ENCODE measurements around the gene GPR25.

GPR25 gene

DNA sequence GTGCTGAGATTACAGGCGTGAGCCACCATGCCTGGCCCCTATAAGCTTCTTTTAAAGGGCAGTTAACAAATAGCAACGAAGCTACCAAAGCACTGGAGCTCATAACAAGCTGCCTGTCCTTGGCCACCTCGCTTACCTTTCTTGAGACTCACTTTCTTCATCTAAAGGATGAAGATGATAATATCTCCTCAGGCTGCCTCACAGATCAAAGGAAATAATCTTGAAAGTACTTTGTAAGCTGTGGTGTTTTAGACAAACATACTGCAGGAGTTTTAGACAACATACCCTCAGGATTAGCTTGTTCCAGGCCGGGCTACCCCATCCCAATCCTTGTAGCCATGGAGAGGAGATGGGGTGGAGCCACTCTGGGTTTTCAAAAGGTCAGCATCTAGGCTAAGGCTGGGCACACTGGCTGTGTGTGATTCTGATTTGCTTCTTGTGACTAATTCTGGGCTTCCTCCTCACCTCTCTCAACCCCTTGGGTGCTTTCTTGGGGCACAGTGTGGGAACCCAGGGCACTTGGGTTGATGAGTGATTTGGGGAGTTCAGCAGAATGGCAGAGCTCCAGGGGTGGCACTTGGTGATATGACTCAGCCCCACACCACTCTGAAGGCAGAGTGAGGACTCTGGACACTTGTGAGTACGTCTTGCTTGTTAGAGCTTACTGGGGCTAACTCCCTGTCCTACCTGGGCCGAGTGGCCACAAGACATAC lies 5.2 kb downstream of the GPR25 start:
- Histone ChIP-seq H3K4me2 (ENCODE audit: insufficient read depth, low read length, poor library complexity, severe bottlenecking) (no peak overlapping the region), H4K91ac (ENCODE audit: low read depth, low read length, poor library complexity) (no peak overlapping the region), H4K8ac (ENCODE audit: low read depth, low read length) (no peak overlapping the region), H2AFZ (ENCODE audit: low read length) (no peak overlapping the region), H3K36me3 (replicated peaks in 1 of 2; ENCODE audit: control insufficient read depth in 2 of 2, insufficient read depth in 2 of 2, low read length in 2 of 2) (no peaks in the 10 kb centered on the region), H2BK5ac (ENCODE audit: low read length) (no peak overlapping the region), H3K9me3 (replicated peaks in 1 of 2; ENCODE audit: control insufficient read depth in 2 of 2, insufficient read depth in 1 of 2, low read depth in 1 of 2, low read length in 2 of 2) (no peaks in the 10 kb centered on the region), H3K4me1 (ENCODE audit: control insufficient read depth in 2 of 2, insufficient read depth in 1 of 2, low read depth in 1 of 2, low read length in 2 of 2) (peaks cover 5 to 9% of the 10 kb centered on the region in 2 donors), H3K4me3 (ENCODE audit: low read length in 2 of 2) (no peak overlapping the region), H2BK15ac (ENCODE audit: low read length) (no peak overlapping the region), H3K4ac (ENCODE audit: low read length) (no peak overlapping the region), H3K23ac (ENCODE audit: low read depth, low read length, poor library complexity) (no peak overlapping the region), H3K79me1 (ENCODE audit: low read depth, low read length) (no peaks in the 10 kb centered on the region), H3K18ac (ENCODE audit: low read length) (peak overlapping the region; percentile 11), H2BK12ac (ENCODE audit: low read length) (no peak overlapping the region), H3K27ac (replicated peaks; ENCODE audit: low read length) (no peak overlapping the region), H3K14ac (ENCODE audit: low read length) (no peak overlapping the region), H3K27me3 (ENCODE audit: control insufficient read depth in 3 of 3, insufficient read depth in 3 of 3, low read depth in 1 of 3, low read length in 3 of 3) (no peaks in the 10 kb centered on the region), H2BK120ac (ENCODE audit: low read depth, low read length) (no peak overlapping the region), H2AK5ac (ENCODE audit: low read depth, low read length) (no peak overlapping the region), H3K9ac (ENCODE audit: low read depth, low read length, poor library complexity) (no peak overlapping the region)
- WGBS, 2 donors (ENCODE audit: extremely low coverage in 2 of 2, insufficient read length in 2 of 2, insufficient replicate concordance in 1 of 2), result no CpG with 5 or more reads among the region's 6 CpGs
- no peak for DNase-seq (ENCODE audit: low spot score)

GRCh38 chr1:200880212-200880611 lies 7.4 kb downstream of the GPR25 start:
- Histone ChIP-seq H4K8ac (ENCODE audit: low read depth, low read length) (no peak overlapping the region), H3K23ac (ENCODE audit: low read depth, low read length, poor library complexity) (no peak overlapping the region), H3K9me3 (replicated peaks in 1 of 2; ENCODE audit: control insufficient read depth in 2 of 2, insufficient read depth in 1 of 2, low read depth in 1 of 2, low read length in 2 of 2) (no peaks in the 10 kb centered on the region), H4K91ac (ENCODE audit: low read depth, low read length, poor library complexity) (no peak overlapping the region), H3K27me3 (ENCODE audit: control insufficient read depth in 3 of 3, insufficient read depth in 3 of 3, low read depth in 1 of 3, low read length in 3 of 3) (no peaks in the 10 kb centered on the region), H2AFZ (ENCODE audit: low read length) (no peak overlapping the region), H3K4ac (ENCODE audit: low read length) (no peak overlapping the region), H3K18ac (ENCODE audit: low read length) (no peak overlapping the region), H3K4me1 (ENCODE audit: control insufficient read depth in 2 of 2, insufficient read depth in 1 of 2, low read depth in 1 of 2, low read length in 2 of 2) (peaks cover 4 to 9% of the 10 kb centered on the region in 2 donors), H2AK5ac (ENCODE audit: low read depth, low read length) (no peak overlapping the region), H3K14ac (ENCODE audit: low read length) (no peak overlapping the region), H3K27ac (replicated peaks; ENCODE audit: low read length) (no peak overlapping the region), H2BK15ac (ENCODE audit: low read length) (no peak overlapping the region), H3K36me3 (replicated peaks in 1 of 2; ENCODE audit: control insufficient read depth in 2 of 2, insufficient read depth in 2 of 2, low read length in 2 of 2) (no peaks in the 10 kb centered on the region), H2BK12ac (ENCODE audit: low read length) (no peak overlapping the region), H2BK5ac (ENCODE audit: low read length) (no peak overlapping the region), H3K79me1 (ENCODE audit: low read depth, low read length) (no peaks in the 10 kb centered on the region), H2BK120ac (ENCODE audit: low read depth, low read length) (no peak overlapping the region), H3K4me3 (ENCODE audit: low read length in 2 of 2) (no peak overlapping the region), H3K4me2 (ENCODE audit: insufficient read depth, low read length, poor library complexity, severe bottlenecking) (no peak overlapping the region), H3K9ac (ENCODE audit: low read depth, low read length, poor library complexity) (no peak overlapping the region)
- DNase-seq (ENCODE audit: low spot score), result no peak
- no CpG with 5 or more reads among the region's 3 CpGs for WGBS, 2 donors (ENCODE audit: extremely low coverage in 2 of 2, insufficient read length in 2 of 2, insufficient replicate concordance in 1 of 2)

GRCh38 chr1:200883118-200883517 lies 10.3 kb downstream of the GPR25 start:
- H3K27me3 ChIP-seq (ENCODE audit: control insufficient read depth in 3 of 3, insufficient read depth in 3 of 3, low read depth in 1 of 3, low read length in 3 of 3), result no peaks in the 10 kb centered on the region
- no peaks in the 10 kb centered on the region for H3K9me3 ChIP-seq (replicated peaks in 1 of 2; ENCODE audit: control insufficient read depth in 2 of 2, insufficient read depth in 1 of 2, low read depth in 1 of 2, low read length in 2 of 2)
- no peak overlapping the region for H2BK5ac ChIP-seq (ENCODE audit: low read length)
- WGBS, 2 donors (ENCODE audit: extremely low coverage in 2 of 2, insufficient read length in 2 of 2, insufficient replicate concordance in 1 of 2), result no CpG with 5 or more reads among the region's 3 CpGs
- no peak overlapping the region for H3K9ac ChIP-seq (ENCODE audit: low read depth, low read length, poor library complexity)
- DNase-seq (ENCODE audit: low spot score), result no peak
- H3K14ac ChIP-seq (ENCODE audit: low read length), result no peak overlapping the region
- no peak overlapping the region for H2AK5ac ChIP-seq (ENCODE audit: low read depth, low read length)
- no peak overlapping the region for H3K27ac ChIP-seq (replicated peaks; ENCODE audit: low read length)
- H4K91ac ChIP-seq (ENCODE audit: low read depth, low read length, poor library complexity), result no peak overlapping the region
- no peaks in the 10 kb centered on the region for H3K36me3 ChIP-seq (replicated peaks in 1 of 2; ENCODE audit: control insufficient read depth in 2 of 2, insufficient read depth in 2 of 2, low read length in 2 of 2)
- H2BK15ac ChIP-seq (ENCODE audit: low read length), result no peak overlapping the region
- peaks cover 10 to 11% of the 10 kb centered on the region in 2 donors for H3K4me1 ChIP-seq (ENCODE audit: control insufficient read depth in 2 of 2, insufficient read depth in 1 of 2, low read depth in 1 of 2, low read length in 2 of 2)
- H2BK12ac ChIP-seq (ENCODE audit: low read length), result no peak overlapping the region
- H2AFZ ChIP-seq (ENCODE audit: low read length), result no peak overlapping the region
- no peak overlapping the region for H3K4me2 ChIP-seq (ENCODE audit: insufficient read depth, low read length, poor library complexity, severe bottlenecking)
- no peaks in the 10 kb centered on the region for H3K79me1 ChIP-seq (ENCODE audit: low read depth, low read length)
- no peak overlapping the region for H3K4me3 ChIP-seq (ENCODE audit: low read length in 2 of 2)
- no peak overlapping the region for H4K8ac ChIP-seq (ENCODE audit: low read depth, low read length)
- no peak overlapping the region for H2BK120ac ChIP-seq (ENCODE audit: low read depth, low read length)
- no peak overlapping the region for H3K4ac ChIP-seq (ENCODE audit: low read length)
- H3K23ac ChIP-seq (ENCODE audit: low read depth, low read length, poor library complexity), result no peak overlapping the region
- H3K18ac ChIP-seq (ENCODE audit: low read length), result no peak overlapping the region

GRCh38 chr1:200885623-200886402 lies 13.0 kb downstream of the GPR25 start:
- Histone ChIP-seq H3K9me3 (replicated peaks in 1 of 2; ENCODE audit: control insufficient read depth in 2 of 2, insufficient read depth in 1 of 2, low read depth in 1 of 2, low read length in 2 of 2) (no peaks in the 10 kb centered on the region), H3K4me1 (ENCODE audit: control insufficient read depth in 2 of 2, insufficient read depth in 1 of 2, low read depth in 1 of 2, low read length in 2 of 2) (peaks cover 21% of the 10 kb centered on the region in 2 donors), H2BK12ac (ENCODE audit: low read length) (no peak overlapping the region), H4K8ac (ENCODE audit: low read depth, low read length) (no peak overlapping the region), H3K27me3 (ENCODE audit: control insufficient read depth in 3 of 3, insufficient read depth in 3 of 3, low read depth in 1 of 3, low read length in 3 of 3) (no peaks in the 10 kb centered on the region), H3K18ac (ENCODE audit: low read length) (no peak overlapping the region), H2AFZ (ENCODE audit: low read length) (no peak overlapping the region), H3K4me2 (ENCODE audit: insufficient read depth, low read length, poor library complexity, severe bottlenecking) (no peak overlapping the region), H3K4ac (ENCODE audit: low read length) (no peak overlapping the region), H3K27ac (replicated peaks; ENCODE audit: low read length) (no peak overlapping the region), H3K14ac (ENCODE audit: low read length) (no peak overlapping the region), H3K9ac (ENCODE audit: low read depth, low read length, poor library complexity) (no peak overlapping the region), H2AK5ac (ENCODE audit: low read depth, low read length) (no peak overlapping the region), H2BK15ac (ENCODE audit: low read length) (no peak overlapping the region), H3K23ac (ENCODE audit: low read depth, low read length, poor library complexity) (no peak overlapping the region), H3K79me1 (ENCODE audit: low read depth, low read length) (no peaks in the 10 kb centered on the region), H3K4me3 (ENCODE audit: low read length in 2 of 2) (no peak overlapping the region), H2BK5ac (ENCODE audit: low read length) (no peak overlapping the region), H2BK120ac (ENCODE audit: low read depth, low read length) (no peak overlapping the region), H4K91ac (ENCODE audit: low read depth, low read length, poor library complexity) (no peak overlapping the region), H3K36me3 (replicated peaks in 1 of 2; ENCODE audit: control insufficient read depth in 2 of 2, insufficient read depth in 2 of 2, low read length in 2 of 2) (no peaks in the 10 kb centered on the region)
- WGBS, 2 donors (ENCODE audit: extremely low coverage in 2 of 2, insufficient read length in 2 of 2, insufficient replicate concordance in 1 of 2), result no CpG with 5 or more reads among the region's 6 CpGs
- no peak for DNase-seq (ENCODE audit: low spot score)
